ENCODE data around the gene USP53. TPM values are rescaled to one million over a fixed set of nuclear protein-coding genes. Genes with fewer than 3 reads are reported as not detected.

The USP53 gene
- total and polyA plus RNA-seq, 2 of the 13 experiments (the other 11 are each of a cell fraction or from before 2014, with no cell fraction given): 5.3 to 8.1 TPM

DNA sequence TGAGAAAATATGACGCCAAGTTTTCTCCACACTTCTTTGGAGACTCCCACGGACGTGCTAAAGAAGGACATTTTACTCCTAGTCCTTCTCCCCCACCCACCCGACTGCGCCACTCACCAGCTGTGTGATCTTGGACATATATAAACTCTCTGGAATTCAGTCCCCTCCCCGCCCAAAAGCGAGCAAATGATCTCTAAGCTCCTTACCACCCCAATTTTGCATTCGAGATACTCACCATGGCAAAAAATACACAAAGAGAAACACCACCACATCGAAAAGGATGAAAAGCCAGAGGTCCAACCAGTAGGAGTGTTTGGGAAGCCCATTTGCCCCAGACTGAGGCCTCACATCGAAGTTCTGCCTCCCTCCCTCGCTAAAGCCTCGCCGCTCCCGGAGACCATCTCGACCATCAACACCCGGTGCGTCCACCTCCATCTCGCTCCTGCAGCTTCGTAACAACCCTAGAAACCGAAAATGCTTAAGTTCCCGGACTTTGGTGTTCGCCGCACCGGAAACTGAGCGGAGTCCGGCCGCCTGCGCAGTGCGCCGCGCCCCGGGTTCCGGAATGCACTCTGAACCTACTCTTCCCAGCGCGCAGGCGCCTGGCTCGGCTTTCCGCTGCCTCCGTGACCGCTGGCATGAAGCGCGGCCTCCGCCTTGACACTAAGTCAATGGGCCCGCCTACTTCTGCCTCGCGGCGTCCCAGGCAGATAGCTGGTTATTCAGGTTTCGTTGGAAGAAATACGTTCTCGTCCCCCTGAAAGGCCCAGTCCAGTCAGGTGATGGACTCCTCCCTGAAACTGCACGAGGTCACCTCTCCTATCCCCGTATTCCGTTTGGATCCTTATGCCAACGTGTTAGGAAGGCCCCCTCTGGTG, 87.8 kb downstream of the USP53 start (continued):
- TF ChIP-seq, protein P1, sequence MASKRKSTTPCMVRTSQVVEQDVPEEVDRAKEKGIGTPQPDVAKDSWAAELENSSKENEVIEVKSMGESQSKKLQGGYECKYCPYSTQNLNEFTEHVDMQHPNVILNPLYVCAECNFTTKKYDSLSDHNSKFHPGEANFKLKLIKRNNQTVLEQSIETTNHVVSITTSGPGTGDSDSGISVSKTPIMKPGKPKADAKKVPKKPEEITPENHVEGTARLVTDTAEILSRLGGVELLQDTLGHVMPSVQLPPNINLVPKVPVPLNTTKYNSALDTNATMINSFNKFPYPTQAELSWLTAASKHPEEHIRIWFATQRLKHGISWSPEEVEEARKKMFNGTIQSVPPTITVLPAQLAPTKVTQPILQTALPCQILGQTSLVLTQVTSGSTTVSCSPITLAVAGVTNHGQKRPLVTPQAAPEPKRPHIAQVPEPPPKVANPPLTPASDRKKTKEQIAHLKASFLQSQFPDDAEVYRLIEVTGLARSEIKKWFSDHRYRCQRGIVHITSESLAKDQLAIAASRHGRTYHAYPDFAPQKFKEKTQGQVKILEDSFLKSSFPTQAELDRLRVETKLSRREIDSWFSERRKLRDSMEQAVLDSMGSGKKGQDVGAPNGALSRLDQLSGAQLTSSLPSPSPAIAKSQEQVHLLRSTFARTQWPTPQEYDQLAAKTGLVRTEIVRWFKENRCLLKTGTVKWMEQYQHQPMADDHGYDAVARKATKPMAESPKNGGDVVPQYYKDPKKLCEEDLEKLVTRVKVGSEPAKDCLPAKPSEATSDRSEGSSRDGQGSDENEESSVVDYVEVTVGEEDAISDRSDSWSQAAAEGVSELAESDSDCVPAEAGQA (IDR thresholded peaks at IDR 0.05; ENCODE audit: low read depth): no peak; the same call in 1 of the 2 replicates
- TF ChIP-seq, protein P1 (CRISPR knock-in tag; IDR thresholded peaks at IDR 0.05; ENCODE audit: borderline replicate concordance): no peak
- TF ChIP-seq ZNF180 (CRISPR knock-in tag; IDR thresholded peaks at IDR 0.05; ENCODE audit: borderline replicate concordance, low read depth): no peak
- no peak for TF ChIP-seq FIP1L1 (IDR thresholded peaks at IDR 0.05; ENCODE audit: borderline replicate concordance, insufficient read depth, low read depth, low read length)
- TF ChIP-seq ZNF619 (CRISPR knock-in tag; IDR thresholded peaks at IDR 0.05): peak; percentile 50; the same call in 1 of the 2 replicates
- TF ChIP-seq ZSCAN21 (CRISPR knock-in tag; IDR thresholded peaks at IDR 0.05; ENCODE audit: borderline replicate concordance): peak; percentile 88
- TF ChIP-seq, protein P2, sequence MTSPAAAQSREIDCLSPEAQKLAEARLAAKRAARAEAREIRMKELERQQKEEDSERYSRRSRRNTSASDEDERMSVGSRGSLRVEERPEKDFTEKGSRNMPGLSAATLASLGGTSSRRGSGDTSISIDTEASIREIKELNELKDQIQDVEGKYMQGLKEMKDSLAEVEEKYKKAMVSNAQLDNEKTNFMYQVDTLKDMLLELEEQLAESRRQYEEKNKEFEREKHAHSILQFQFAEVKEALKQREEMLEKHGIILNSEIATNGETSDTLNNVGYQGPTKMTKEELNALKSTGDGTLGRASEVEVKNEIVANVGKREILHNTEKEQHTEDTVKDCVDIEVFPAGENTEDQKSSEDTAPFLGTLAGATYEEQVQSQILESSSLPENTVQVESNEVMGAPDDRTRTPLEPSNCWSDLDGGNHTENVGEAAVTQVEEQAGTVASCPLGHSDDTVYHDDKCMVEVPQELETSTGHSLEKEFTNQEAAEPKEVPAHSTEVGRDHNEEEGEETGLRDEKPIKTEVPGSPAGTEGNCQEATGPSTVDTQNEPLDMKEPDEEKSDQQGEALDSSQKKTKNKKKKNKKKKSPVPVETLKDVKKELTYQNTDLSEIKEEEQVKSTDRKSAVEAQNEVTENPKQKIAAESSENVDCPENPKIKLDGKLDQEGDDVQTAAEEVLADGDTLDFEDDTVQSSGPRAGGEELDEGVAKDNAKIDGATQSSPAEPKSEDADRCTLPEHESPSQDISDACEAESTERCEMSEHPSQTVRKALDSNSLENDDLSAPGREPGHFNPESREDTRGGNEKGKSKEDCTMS (CRISPR knock-in tag; conservative IDR thresholded peaks at IDR 0.05): no peak
- peak; percentile 83 for TF ChIP-seq PHF8 (CRISPR knock-in tag; IDR thresholded peaks at IDR 0.05)
- no peak for TF ChIP-seq CCAR2 (optimal IDR thresholded peaks at IDR 0.05; ENCODE audit: low read depth, low read length)
- peak; percentile 83; the same call in 1 of the 2 replicates for TF ChIP-seq ZNF563 (CRISPR knock-in tag; IDR thresholded peaks at IDR 0.05)
- TF ChIP-seq PTBP1 (IDR thresholded peaks at IDR 0.05; ENCODE audit: low read depth, low read length, poor library complexity, severe bottlenecking): no peak
- no peak for TF ChIP-seq SIN3B (IDR thresholded peaks at IDR 0.05; ENCODE audit: low read length)
- TF ChIP-seq KDM5B (CRISPR knock-in tag; IDR thresholded peaks at IDR 0.05; ENCODE audit: borderline replicate concordance): peak; percentile 81
- no peak for TF ChIP-seq MYNN (CRISPR knock-in tag; IDR thresholded peaks at IDR 0.05; ENCODE audit: low read depth)
- no peak for TF ChIP-seq ZNF850 (CRISPR knock-in tag; conservative IDR thresholded peaks at IDR 0.05)
- TF ChIP-seq, protein P3, sequence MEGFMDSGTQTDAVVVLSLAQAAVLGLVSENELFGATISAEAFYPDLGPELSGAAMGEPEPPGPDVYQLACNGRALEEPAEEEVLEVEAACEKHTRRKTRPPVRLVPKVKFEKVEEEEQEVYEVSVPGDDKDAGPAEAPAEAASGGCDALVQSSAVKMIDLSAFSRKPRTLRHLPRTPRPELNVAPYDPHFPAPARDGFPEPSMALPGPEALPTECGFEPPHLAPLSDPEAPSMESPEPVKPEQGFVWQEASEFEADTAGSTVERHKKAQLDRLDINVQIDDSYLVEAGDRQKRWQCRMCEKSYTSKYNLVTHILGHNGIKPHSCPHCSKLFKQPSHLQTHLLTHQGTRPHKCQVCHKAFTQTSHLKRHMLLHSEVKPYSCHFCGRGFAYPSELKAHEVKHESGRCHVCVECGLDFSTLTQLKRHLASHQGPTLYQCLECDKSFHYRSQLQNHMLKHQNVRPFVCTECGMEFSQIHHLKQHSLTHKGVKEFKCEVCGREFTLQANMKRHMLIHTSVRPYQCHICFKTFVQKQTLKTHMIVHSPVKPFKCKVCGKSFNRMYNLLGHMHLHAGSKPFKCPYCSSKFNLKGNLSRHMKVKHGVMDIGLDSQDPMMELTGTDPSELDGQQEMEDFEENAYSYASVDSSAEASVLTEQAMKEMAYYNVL (CRISPR knock-in tag; IDR thresholded peaks at IDR 0.05; ENCODE audit: borderline replicate concordance): peak; percentile 85
- TF ChIP-seq ZNF335 (CRISPR knock-in tag; IDR thresholded peaks at IDR 0.05): peak; percentile 84
